HG02588 (cell line): ENCODE measurements around the gene SRPRA.
"Not testable (repeated sequence)": the region's sequence is repeated elsewhere in the genome, so short reads cannot be mapped to it uniquely, and the experiment has no call there.

Experiments
- ATAC-seq: cut with Tn5 transposase; IDR thresholded peaks from one replicate; pipeline ENCODE4 v1.9.1; 2021; ENCODE audit warnings: mild to moderate bottlenecking, moderate library complexity; ENCODE audit not compliant: unreplicated experiment

The SRPRA gene

DNA sequence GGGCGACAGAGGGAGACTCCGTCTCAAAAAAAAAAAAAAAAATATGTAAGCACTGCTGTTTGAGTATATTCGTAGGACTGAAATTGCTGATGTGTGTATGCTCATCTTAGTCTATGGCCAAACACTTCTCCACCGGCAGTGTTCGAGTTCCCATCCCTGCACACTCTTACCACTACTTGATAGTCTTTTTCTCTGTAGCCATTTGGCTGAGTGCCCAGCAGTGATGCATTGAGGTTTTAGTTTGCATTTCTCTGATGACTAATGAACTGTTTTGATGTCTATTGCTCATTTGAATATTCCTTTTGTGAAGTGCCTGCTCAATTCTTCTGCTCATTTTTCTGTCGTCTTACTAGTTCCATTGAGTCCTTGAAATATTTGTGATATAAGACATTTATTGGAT is 16.1 kb upstream of the SRPRA start:
- ATAC-seq: peak; percentile 41

DNA sequence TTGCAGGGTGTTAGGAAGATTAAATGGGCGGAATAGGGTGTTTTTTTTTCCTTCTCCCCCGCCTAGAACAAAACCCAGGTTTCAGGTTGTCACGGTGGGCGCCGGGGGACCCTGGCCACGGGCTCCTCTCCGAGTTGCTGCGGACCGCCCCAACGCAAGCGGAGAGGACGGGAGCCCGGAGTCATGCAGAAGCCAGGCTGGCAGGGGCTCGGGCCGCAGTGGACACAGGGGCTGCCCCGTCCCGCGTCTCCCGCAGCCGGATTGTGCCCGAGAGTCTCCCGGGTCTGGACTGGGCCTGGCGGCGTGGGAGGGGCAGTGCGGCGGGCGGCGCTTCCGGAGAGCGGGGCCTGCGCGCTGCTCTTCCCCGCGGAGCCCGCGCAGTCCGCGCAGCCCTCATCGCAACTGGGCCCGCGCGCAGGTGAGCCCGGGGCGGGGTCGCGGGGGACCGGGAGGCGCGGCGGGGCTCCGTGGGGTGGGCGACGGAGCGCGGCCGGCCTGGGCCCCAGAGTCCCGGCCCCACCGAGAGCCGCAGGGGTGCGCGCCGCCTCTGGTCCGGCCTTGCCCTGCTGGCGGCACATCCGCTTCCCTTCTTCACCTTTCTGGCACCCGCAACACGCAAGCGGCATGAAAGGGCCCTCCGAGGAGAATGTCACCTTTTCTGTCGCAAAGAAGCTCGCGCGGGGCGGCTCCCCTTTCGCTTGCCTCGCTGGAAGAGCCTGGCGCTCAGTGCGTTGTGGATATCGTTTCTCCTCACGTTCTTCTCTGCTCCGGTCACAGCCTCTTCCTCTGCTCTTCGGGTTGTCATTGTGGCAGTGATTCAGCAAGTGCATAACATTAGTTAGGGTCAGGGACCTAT is 14.3 kb upstream of the SRPRA start, which contains the start of gene TIRAP:
Gene TIRAP (plus strand): TSS at position 358 of the 856 bp plus-strand sequence. CDS start 7,802 bp downstream, outside the sequence.
- ATAC-seq: peak; percentile 69

DNA sequence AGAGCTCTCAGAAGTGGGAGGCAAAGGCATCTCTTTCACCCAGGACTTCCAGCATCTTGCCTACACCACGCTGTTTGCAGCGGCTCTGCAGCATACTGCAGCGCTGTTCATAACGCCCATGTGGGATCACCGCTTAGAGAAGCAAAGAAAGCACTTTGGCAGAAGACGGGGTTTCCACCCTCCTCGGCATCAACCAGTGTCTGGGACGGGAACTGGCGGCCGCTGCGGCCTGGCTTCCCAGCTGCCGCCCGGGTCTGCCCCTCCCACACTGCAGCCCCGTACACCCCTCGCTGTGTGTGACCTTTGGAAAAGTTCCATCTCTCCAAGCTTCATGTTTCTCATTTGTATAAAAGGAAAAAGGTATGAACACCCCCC is 13.7 kb upstream of the SRPRA start:
- no peak for ATAC-seq

DNA sequence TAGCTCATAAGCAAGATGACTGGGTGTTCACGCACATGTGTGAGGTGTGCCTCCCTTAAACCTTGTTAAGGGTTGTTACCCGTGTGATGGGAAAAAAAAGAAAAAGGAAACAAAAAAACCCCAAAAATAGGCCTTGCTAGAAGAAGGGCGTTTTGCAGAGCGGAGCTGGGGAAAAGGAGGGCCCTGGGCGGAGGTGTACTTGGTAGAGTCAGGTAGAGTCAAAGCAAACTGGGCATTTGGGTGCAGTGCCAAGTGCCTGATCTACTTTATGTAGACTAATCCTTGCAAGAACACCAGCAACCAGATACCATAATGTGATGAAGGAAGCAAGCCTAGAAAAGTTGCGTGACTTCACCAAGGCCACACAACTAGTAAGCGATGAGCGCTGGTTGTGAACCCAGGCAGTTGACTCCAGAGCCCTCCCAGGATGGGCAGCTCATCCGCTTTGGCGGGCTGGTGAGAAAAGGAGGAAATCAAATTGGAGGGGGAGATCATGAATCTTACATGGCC is 13.0 kb upstream of the SRPRA start:
- ATAC-seq: no peak

DNA sequence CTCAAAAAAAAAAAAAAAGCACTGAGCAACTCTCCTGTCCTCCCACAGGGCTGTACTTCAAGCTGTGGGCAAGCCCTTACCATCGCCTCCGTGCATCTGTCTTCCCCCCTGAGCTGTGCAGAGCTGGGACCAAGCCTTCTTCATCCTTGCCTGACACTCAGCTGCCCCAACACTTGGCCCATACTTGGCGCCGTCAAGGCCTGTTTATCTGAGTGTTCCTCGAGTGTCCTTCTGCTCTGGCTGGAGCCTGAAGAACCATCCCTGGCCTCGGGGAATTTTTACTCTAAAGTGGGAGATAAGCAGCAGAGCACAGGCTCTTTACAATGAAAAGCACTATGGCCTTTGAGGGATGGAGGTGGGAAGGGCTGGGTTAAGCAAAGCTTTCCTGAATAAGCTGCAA is 12.6 kb upstream of the SRPRA start:
- ATAC-seq: no peak

DNA sequence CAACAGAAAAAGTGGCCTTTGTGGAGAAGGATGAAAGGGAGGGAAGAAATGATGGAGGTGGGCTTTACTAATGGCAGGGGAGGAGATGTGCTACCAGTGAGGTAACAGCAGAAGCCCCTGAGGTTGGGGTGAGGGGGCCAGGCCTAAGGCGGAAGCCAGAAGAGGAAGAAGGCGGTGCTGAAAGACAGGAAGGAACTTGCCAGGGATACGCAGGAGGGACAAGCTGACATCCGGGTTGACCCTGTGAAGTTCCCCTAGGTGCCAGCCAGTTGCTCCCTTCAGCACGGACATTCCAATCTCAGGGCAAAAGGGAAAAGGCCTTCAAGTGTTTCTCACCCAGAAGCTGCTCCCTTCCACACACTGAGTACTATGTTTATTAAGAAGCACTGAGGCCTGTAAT is 11.9 kb upstream of the SRPRA start:
- ATAC-seq: no peak

DNA sequence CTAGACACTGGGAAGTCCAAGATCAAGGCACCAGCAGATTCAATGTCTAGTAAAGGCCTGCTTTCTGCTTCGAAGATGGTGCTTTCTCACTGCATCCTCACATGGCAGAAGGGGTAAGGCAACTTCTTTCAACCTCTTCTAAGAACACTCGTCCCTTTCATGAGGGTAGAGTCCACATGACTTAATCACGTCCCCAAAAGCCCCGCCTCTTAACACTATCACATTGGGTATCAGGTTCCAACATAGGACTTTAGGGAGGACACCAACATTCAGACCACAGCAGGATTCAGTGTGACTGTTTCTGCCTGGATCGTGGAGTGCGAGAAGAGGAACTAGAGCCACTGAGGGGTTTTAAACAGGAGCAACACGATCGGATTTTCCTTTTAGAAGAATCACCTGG is 10.5 kb upstream of the SRPRA start:
- no peak for ATAC-seq

DNA sequence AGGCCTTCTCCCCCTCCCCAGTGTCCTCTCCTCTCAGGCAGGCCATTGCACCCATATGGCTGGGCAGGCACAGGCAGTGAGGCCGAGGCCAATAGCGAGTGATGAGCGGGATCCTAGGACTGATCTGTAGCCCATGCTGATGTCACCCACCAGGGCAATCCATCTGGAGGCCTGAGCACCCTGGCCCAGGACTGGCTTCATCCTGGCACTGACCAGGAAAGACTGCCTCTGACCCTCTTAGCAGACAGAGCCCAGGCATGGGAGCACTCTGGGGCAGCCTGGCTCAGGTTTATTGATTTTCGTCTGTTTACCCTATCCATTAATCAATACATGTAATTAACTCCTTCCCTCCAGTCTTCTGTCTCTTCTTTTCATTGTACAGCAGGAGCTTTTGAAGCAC is 9.1 kb upstream of the SRPRA start:
- ATAC-seq: no peak

DNA sequence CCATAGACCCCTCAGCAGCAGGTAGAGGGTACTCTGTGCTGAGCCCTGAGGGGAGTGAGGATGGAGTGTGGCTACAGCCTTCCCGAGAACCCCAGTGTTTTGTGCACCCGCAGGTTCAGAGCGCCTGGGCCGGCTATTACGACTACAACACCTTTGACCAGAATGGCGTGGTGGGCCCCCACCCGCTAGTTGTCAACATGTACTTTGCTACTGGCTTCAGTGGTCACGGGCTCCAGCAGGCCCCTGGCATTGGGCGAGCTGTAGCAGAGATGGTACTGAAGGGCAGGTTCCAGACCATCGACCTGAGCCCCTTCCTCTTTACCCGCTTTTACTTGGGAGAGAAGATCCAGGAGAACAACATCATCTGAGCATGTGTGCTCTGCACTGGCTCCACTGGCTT is 8.6 kb upstream of the SRPRA start:
- ATAC-seq: no peak

DNA sequence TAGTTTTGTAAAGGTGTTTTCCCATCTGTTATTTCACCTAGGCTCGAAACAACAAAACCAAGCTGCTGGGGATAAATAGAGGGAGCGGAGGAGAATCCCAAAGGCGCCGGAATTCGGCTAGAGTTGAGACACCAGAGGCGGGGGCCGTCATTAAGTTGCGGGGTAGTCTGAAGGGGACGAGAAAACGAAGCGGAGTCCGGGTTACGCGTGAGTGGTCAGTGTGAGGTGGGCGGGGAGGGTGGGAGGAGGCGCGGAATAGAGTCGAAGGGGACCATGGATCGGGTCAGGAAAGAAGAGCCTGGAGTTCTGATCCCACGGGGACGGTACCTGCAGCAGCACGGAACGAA is 361 bp downstream of the SRPRA start:
- no peak for ATAC-seq

DNA sequence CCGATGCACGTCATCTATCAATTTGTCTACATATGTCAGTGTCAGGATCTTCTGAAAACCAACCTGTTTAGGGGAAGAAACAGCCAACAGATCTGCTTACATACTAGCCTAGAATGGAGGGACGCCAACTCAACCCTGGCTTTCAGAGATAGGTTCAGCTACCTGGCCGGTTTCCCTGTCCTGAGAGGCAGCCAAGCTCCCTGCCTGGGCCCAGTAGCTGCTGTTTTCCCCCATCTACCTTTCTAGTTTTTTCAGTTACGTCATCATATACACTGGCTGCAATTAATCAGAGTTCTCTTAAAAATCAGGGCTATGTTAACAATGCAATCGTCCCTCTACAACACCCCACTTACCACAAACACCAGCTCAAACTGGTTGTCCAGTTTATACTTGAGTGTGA is 1.0 kb downstream of the SRPRA start:
- no peak for ATAC-seq

DNA sequence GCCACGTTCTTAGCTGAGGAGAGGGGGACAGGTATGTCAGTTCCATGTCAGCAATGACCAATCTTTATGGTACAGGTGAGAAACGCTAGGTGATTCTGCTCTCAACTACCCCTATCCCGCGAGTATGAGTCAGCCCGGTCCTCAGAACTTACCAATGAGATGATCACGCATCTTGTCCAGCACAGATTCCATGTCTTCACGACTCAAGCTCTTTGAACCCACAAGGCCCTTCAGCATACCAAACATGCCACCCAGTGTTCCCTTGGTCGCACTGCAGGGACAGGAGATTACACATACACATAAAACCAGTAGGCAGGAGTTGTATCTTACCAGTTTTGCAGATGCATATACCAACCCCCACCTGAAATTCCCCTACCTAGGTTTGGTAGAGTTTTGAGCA is 2.9 kb downstream of the SRPRA start:
- no peak for ATAC-seq

DNA sequence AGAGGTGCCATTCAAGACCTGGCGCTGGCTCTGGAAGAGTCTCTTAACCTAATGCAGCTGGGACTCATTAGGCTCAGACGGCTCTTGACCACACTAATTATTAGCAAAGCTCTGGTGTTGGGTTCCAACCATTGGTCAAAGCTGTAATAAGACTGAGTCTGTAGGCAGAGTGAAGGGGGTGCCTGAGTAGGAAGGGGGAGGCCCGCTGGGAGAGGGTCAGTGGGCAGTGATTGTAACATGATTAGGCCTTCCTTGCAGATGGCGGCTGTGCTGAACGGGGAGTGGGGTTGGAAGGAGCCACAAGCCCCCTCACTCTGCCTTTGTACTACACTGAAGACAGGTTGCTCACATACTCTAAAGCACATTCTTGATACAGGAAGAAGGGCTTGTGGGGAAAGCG is 5.2 kb downstream of the SRPRA start:
- ATAC-seq: no peak

DNA sequence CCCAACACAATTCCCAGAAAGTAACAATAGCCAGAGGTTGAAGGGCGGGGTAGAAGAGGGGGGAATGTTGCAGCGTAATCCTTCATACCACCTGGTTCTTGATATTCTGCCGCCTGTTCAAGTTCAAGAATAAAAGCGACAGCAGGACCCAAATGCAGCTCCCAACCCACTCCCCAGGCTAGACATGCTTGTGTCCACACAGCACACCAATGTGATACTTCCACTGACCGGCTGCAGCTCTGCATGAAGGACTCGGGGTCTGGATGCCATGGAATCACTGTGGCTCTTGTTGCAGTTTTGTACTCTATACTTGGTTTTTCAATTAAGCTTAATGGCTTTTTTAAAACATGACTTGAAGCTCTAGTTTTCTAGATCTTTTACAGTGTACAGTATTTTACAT is 6.5 kb downstream of the SRPRA start:
- ATAC-seq: no peak

DNA sequence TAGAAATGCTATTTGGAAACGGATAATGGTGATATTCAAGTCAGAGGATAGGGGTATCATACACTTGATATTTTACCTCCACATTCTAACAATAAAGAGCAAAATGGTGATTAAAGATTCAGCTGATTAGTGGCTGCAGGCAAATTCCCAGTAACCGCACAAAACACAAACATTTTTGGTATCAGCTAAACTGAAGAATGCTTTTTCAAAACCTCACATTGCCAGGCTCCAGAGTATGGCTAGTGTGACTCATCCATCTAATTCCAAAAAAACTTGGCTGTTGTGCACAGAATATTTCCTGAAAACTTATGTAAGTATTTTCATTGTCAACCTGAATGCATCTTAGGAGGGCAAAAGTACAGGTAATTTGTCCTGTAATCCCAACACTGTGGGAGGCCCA is 10.9 kb downstream of the SRPRA start:
- ATAC-seq: no peak

DNA sequence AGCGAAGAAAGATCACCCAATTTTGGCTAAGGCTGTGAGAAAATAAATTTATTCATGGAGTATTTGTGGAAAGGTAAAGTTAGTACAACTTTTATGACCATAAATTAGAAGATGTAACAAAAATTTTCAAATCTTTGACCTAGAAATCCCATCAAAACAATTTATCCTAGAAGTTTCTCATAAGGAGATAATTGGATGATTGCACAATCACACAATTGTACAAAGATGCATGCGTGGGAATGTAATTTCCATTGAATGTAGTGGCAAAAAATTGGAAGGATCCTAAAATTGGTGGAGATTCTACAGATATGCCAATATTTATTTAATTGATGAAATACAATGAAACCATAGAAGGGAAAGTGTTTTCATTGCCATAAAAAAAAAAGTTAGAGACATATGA is 11.6 kb downstream of the SRPRA start:
- no peak for ATAC-seq

DNA sequence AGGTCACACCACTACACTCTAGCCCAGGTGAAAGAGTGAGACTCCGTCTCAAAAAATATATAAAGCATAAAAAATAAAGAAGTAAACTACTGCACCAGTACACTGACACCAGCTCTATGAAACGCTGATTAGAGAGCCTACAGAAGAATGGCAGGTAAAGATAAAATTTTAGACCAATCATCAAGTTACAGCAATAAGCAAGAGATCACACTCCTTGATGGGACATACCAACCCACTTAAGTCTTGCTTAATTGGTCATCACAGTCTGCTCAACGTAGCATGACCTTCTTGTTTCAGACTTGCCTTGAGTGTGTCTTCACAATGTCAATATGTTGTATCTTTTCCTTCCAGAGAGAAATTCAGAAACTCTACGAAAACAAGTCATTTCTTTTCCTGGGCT is 12.5 kb downstream of the SRPRA start:
- no peak for ATAC-seq

DNA sequence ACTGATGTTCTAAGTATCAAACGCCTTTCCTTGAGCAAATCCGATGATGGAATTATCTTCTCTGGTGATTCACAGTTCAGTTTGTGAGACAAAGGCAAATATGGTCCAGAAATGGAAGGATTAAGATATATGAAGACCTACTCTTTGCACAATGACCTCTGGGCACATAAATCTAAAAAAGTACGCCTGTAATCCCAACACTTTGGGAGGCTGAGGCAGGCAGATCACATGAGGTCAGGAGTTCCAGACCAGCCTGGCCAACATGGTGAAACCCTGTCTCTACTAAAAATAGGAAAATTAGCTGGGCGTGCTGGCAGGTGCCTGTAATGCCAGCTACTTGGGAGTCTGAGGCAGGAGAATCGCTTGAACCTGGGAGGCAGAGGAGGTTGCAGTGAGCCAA is 13.2 kb downstream of the SRPRA start:
- ATAC-seq: not testable (repeated sequence)

DNA sequence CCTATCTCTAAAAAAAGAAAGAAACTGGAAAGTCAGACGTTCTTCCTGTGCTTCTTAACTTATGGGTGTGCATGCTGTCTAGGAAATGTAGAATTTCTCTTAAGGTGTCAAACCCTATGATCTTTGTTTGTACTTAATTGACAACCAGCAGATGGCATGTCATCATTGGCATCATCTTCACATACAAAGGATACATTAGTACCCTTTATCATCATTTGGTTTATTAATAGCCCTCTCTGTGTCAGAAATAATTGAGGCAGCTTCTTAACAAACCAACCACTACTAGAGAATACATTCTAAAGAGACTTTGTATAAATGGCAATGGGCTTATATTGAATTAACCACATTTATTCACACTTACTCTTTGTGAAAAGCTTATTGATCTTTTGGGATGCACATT is 13.9 kb downstream of the SRPRA start:
- no peak for ATAC-seq

DNA sequence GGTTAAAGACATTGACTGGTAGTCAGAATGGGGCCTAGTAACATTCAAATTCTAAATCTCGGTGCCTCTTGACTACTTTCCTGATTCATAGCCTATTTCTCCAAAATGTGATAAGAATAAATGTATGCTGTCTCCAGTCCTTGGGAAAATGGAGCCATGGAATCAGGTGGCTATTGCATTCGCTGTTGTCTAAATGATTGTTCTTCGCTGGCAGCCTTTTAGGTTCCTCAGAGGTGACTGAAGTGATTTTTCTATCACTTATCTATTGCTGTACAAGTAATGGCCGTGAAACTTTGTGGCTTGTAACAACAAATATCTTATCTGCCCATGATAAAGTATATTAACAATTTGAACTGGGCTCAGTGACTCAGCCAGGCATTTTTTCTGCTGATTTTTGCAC is 15.4 kb downstream of the SRPRA start:
- no peak for ATAC-seq

DNA sequence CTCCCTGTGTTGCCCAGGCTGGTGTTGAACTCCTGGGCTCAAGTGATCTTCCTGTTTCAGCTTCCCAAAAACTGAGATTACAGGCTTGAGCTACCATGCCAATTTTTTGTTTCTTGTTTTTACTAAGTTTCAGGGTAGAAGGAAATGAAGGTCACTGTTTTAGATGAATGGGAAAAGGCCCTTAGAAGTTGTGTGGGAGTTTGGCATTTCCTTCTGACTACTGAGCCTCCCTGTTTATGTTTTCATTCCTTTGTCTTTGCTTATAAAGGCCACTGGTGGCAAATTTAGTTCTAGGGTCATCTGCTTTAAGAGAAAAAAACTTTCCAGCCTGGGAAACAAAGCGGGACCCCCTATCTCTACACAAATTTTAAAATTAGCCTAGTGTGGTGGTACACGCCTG is 22.1 kb downstream of the SRPRA start:
- ATAC-seq: no peak

DNA sequence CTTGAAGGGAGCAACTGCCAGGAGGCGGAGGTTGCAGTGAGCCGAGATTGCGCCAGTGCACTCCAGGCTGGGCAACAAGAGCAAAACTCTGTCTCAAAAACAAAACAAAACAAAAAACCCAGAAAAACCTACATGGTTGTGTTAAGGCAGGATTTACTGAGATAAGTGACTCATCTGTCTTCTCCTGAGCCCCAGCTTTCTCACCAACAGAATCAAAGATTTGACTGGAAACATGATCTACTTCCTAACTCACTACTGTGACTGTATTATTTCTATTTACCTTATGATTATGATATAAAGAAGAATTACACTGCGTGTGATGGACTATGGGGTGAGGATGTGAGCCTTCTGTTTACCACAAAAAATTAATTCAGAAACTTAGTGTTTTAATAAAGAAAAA is 35.3 kb downstream of the SRPRA start:
- no peak for ATAC-seq

DNA sequence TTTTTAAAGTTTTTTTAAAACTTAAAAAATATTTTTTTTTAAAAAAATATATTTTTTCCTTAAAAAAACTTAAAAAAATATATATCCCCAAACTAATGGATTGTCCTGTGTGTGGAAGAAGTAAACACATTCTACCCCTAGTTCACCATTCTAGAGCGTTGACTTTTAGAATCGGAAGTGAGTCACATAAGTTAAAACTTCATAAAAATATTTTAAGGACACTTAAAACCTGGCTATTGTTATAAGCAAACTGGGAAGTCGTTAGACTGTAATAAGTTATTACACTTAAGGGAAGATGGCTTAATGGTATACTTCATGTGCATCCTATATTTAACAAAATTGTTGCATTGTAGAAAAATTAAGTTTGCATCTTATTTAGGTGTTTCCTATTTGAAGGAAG is 36.0 kb downstream of the SRPRA start:
- no peak for ATAC-seq
